GM21619 (cell line): ENCODE results near the gene CARD11.

Source experiments
- ATAC-seq: cut with Tn5 transposase; IDR thresholded peaks from one replicate; pipeline ENCODE4 v1.9.1; 2021; ENCODE audit not compliant: unreplicated experiment

Gene CARD11

DNA sequence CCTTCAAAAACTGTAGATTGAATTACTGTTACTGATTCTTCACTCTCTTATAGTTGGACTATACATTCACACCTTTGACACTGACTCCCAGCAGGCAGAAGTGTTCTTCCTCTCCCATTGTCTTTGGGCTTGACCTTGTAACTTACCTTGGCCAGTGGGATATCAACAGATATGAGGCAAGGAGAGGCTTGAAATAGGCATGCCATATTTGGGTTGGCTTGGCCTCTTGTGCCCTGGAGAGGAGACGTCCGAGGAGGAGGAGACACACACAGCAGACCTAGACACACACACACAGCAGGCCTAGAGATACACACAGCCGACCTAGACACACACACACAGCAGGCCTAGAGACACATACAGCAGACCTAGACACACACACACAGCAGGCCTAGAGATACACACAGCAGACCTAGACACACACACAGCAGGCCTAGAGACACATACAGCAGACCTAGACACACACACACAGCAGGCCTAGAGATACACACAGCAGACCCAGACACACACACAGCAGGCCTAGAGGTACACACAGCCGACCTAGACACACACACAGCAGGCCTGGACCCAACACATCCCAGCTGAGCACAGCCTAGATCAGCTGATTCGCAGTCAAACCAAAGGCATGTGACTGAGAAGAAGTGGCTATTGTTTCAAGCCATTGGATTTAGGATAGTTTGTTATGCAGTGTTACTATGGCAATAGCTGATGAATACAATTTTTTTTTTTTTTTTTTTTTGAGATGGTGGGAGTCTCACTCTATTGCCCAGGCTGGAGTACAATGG is 187.1 kb downstream of the CARD11 start:
- no peak for ATAC-seq
